ENCODE measurements around the gene C10orf105. TPM values are rescaled to one million over a fixed set of nuclear protein-coding genes. Genes with fewer than 3 reads are reported as not detected.

C10orf105 gene
- total and polyA plus RNA-seq, 2 donors (not counting 1 experiment from before 2014, with no cell fraction given), result under 0.01 to 0.14 TPM

GRCh38 chr10:71757399-71757922, 37.9 kb upstream of the C10orf105 start:
- Histone ChIP-seq H3K36me3 (ENCODE audit: control insufficient read depth, insufficient read depth, low read length) (peaks cover 3% of the 10 kb centered on the region), H3K27me3 (ENCODE audit: control insufficient read depth, insufficient read depth, low read length) (no peaks in the 10 kb centered on the region), H3K79me2 (ENCODE audit: control insufficient read depth, insufficient read depth, low read length) (no peaks in the 10 kb centered on the region), H3K4me2 (ENCODE audit: extremely low read depth, insufficient read depth, low read length) (no peak overlapping the region), H3K27ac (ENCODE audit: insufficient read depth, low read length) (no peak overlapping the region), H4K20me1 (ENCODE audit: control insufficient read depth, extremely low read depth, insufficient read depth, low read length) (no peaks in the 10 kb centered on the region), H3K4me3 (replicated peaks in 1 of 4; ENCODE audit: control extremely low read depth in 1 of 4, insufficient read depth in 1 of 4, low read depth in 3 of 4, low read length in 4 of 4) (no peak overlapping the region), H2AFZ (ENCODE audit: low read length) (no peak overlapping the region), H3K9ac (ENCODE audit: insufficient read depth, low read length) (no peak overlapping the region), H3K4me1 (ENCODE audit: control insufficient read depth, extremely low read depth, insufficient read depth, low read length) (peaks cover 2% of the 10 kb centered on the region), H3K9me3 (ENCODE audit: control insufficient read depth, insufficient read depth, low read depth, low read length) (no peaks in the 10 kb centered on the region)
- TF ChIP-seq CTCF (conservative IDR thresholded peaks at IDR 0.05 in 1 of 2, IDR thresholded peaks at IDR 0.05 in 1 of 2; ENCODE audit: low read depth in 1 of 2, low read length in 2 of 2) (no peak), EZH2 (IDR thresholded peaks at IDR 0.05; ENCODE audit: low read length, missing control alignments) (no peak)
- peak in 1 of 2 donors; percentile 15 for DNase-seq (ENCODE audit: low read depth in 2 of 2)

- no peak overlapping the region for H3K4me3 ChIP-seq (replicated peaks in 1 of 4; ENCODE audit: control extremely low read depth in 1 of 4, insufficient read depth in 1 of 4, low read depth in 3 of 4, low read length in 4 of 4)
- peaks cover 2% of the 10 kb centered on the region for H3K4me1 ChIP-seq (ENCODE audit: control insufficient read depth, extremely low read depth, insufficient read depth, low read length)
- peak in 1 of 2 donors; percentile 16 for DNase-seq (ENCODE audit: low read depth in 2 of 2)
- H2AFZ ChIP-seq (ENCODE audit: low read length), result no peak overlapping the region
- H3K27me3 ChIP-seq (ENCODE audit: control insufficient read depth, insufficient read depth, low read length), result no peaks in the 10 kb centered on the region
- H3K79me2 ChIP-seq (ENCODE audit: control insufficient read depth, insufficient read depth, low read length), result no peaks in the 10 kb centered on the region
- no peak overlapping the region for H3K4me2 ChIP-seq (ENCODE audit: extremely low read depth, insufficient read depth, low read length)
- H3K9me3 ChIP-seq (ENCODE audit: control insufficient read depth, insufficient read depth, low read depth, low read length), result no peaks in the 10 kb centered on the region
- H4K20me1 ChIP-seq (ENCODE audit: control insufficient read depth, extremely low read depth, insufficient read depth, low read length), result no peaks in the 10 kb centered on the region
- no peak for TF ChIP-seq EZH2 (IDR thresholded peaks at IDR 0.05; ENCODE audit: low read length, missing control alignments)
- no peak for TF ChIP-seq CTCF (conservative IDR thresholded peaks at IDR 0.05 in 1 of 2, IDR thresholded peaks at IDR 0.05 in 1 of 2; ENCODE audit: low read depth in 1 of 2, low read length in 2 of 2)
- no peak overlapping the region for H3K9ac ChIP-seq (ENCODE audit: insufficient read depth, low read length)
- H3K27ac ChIP-seq (ENCODE audit: insufficient read depth, low read length), result no peak overlapping the region
- peaks cover 3% of the 10 kb centered on the region for H3K36me3 ChIP-seq (ENCODE audit: control insufficient read depth, insufficient read depth, low read length)
Measured at GRCh38 chr10:71756311-71757191, 37.0 kb upstream of the C10orf105 start.

GRCh38 chr10:71755179-71755879, 35.8 kb upstream of the C10orf105 start:
- peaks cover 2% of the 10 kb centered on the region for H3K4me1 ChIP-seq (ENCODE audit: control insufficient read depth, extremely low read depth, insufficient read depth, low read length)
- H3K4me3 ChIP-seq (replicated peaks in 1 of 4; ENCODE audit: control extremely low read depth in 1 of 4, insufficient read depth in 1 of 4, low read depth in 3 of 4, low read length in 4 of 4), result no peak overlapping the region
- H3K27ac ChIP-seq (ENCODE audit: insufficient read depth, low read length), result no peak overlapping the region
- no peak overlapping the region for H2AFZ ChIP-seq (ENCODE audit: low read length)
- DNase-seq (ENCODE audit: low read depth in 2 of 2), result no peak
- no peak overlapping the region for H3K4me2 ChIP-seq (ENCODE audit: extremely low read depth, insufficient read depth, low read length)
- no peak overlapping the region for H3K9ac ChIP-seq (ENCODE audit: insufficient read depth, low read length)
- no peaks in the 10 kb centered on the region for H3K9me3 ChIP-seq (ENCODE audit: control insufficient read depth, insufficient read depth, low read depth, low read length)
- H4K20me1 ChIP-seq (ENCODE audit: control insufficient read depth, extremely low read depth, insufficient read depth, low read length), result no peaks in the 10 kb centered on the region
- TF ChIP-seq EZH2 (IDR thresholded peaks at IDR 0.05; ENCODE audit: low read length, missing control alignments) (no peak), CTCF (conservative IDR thresholded peaks at IDR 0.05 in 1 of 2, IDR thresholded peaks at IDR 0.05 in 1 of 2; ENCODE audit: low read depth in 1 of 2, low read length in 2 of 2) (no peak)
- H3K79me2 ChIP-seq (ENCODE audit: control insufficient read depth, insufficient read depth, low read length), result no peaks in the 10 kb centered on the region
- H3K36me3 ChIP-seq (ENCODE audit: control insufficient read depth, insufficient read depth, low read length), result no peaks in the 10 kb centered on the region
- no peaks in the 10 kb centered on the region for H3K27me3 ChIP-seq (ENCODE audit: control insufficient read depth, insufficient read depth, low read length)

Measured in fibroblast of lung (primary cell).